HepG2 (cell line): ENCODE data around the gene ALB. TPM values are rescaled to one million over a fixed set of nuclear protein-coding genes. Genes with fewer than 3 reads are reported as not detected.

Experiments used
- ATF2 ChIP-seq: sonication (generic); formaldehyde crosslinking; IDR thresholded peaks from 2 replicates; pipeline ENCODE4 v1.4.0; 2020; ENCODE audit warnings: missing genetic modification reagents
- ATF4 ChIP-seq, 2 experiments: fragments of 450-650 bp in 1 of 2; sonication (generic) in 1 of 2; formaldehyde crosslinking; IDR thresholded peaks; 2 replicates each; pipeline versions ENCODE4 v1.5.0 to v1.8.0; 2020 to 2022; ENCODE audit warnings: mild to moderate bottlenecking in 1 of 2, missing genetic modification reagents in 1 of 2
- ELF3 ChIP-seq: IDR thresholded peaks from 2 replicates; pipeline ENCODE4 v1.6.1; 2016; ENCODE audit warnings: missing genetic modification reagents, missing compliant biosample characterization
- GATAD2A ChIP-seq: IDR thresholded peaks from 2 replicates; pipeline ENCODE4 v1.6.1; 2016
- HNF4G ChIP-seq, 2 experiments: sonication (generic) in 1 of 2; formaldehyde crosslinking in 1 of 2; IDR thresholded peaks; 2 replicates each; pipeline versions ENCODE4 v1.4.0 to v1.6.1; 2011 to 2020; ENCODE audit warnings: borderline replicate concordance in 2 of 2, low read depth in 2 of 2, mild to moderate bottlenecking in 2 of 2, low read length in 1 of 2, missing genetic modification reagents in 1 of 2, moderate library complexity in 1 of 2
- HOXD1 ChIP-seq: sonication (generic); formaldehyde crosslinking; IDR thresholded peaks from 2 replicates; pipeline ENCODE4 v1.5.0; 2020; ENCODE audit warnings: missing genetic modification reagents
- MIER3 ChIP-seq: IDR thresholded peaks from 2 replicates; pipeline ENCODE4 v1.6.1; 2016; ENCODE audit warnings: missing compliant biosample characterization, borderline replicate concordance
- NFYB ChIP-seq: sonication (generic); formaldehyde crosslinking; IDR thresholded peaks from 2 replicates; pipeline ENCODE4 v1.4.0; 2020; ENCODE audit warnings: missing genetic modification reagents
- PATZ1 ChIP-seq: sonication (generic); formaldehyde crosslinking; IDR thresholded peaks from 2 replicates; pipeline ENCODE4 v1.4.0; 2020; ENCODE audit warnings: missing genetic modification reagents
- POGZ ChIP-seq: sonication (generic); formaldehyde crosslinking; IDR thresholded peaks from 2 replicates; pipeline ENCODE4 v1.4.0; 2020; ENCODE audit warnings: mild to moderate bottlenecking, missing genetic modification reagents
- SOX5 ChIP-seq: IDR thresholded peaks from 2 replicates; pipeline ENCODE4 v1.6.1; 2016; ENCODE audit warnings: borderline replicate concordance
- TCF7L2 ChIP-seq: IDR thresholded peaks from 2 replicates; pipeline ENCODE4 v1.6.1; 2011; ENCODE audit warnings: mild to moderate bottlenecking, low read depth, low read length, moderate library complexity
- ZBTB20 ChIP-seq: sonication (generic); formaldehyde crosslinking; IDR thresholded peaks from 2 replicates; pipeline ENCODE4 v1.8.1; 2023; ENCODE audit warnings: missing genetic modification reagents, low read depth, mild to moderate bottlenecking, borderline replicate concordance
- ZBTB25 ChIP-seq: IDR thresholded peaks from 2 replicates; pipeline ENCODE4 v1.6.1; 2018; ENCODE audit warnings: missing genetic modification reagents
- ZFP1 ChIP-seq: IDR thresholded peaks from 2 replicates; pipeline ENCODE4 v1.6.1; 2016
- ZNF280B ChIP-seq: sonication (generic); formaldehyde crosslinking; IDR thresholded peaks from 2 replicates; pipeline ENCODE4 v1.5.0; 2020; ENCODE audit warnings: missing genetic modification reagents, mild to moderate bottlenecking, borderline replicate concordance
- ZNF331 ChIP-seq: sonication (generic); formaldehyde crosslinking; IDR thresholded peaks from 2 replicates; pipeline ENCODE4 v1.4.0; 2020; ENCODE audit warnings: missing genetic modification reagents
- ZNF687 ChIP-seq: sonication (generic); formaldehyde crosslinking; IDR thresholded peaks from 2 replicates; pipeline ENCODE4 v1.5.1; 2020; ENCODE audit warnings: mild to moderate bottlenecking, missing genetic modification reagents, moderate library complexity
- polyA plus RNA-seq, 8 experiments: library from polyadenylated mRNA; depleted of rRNA in 3 of 8; stranded (reverse) in 7 of 8; unstranded in 1 of 8; fragments of >200 nt; fragmentation: Illumina TruSeq in 4 of 8; extraction: Trizol in 4 of 8; gene quantifications; 2 replicates each; pipeline versions ENCODE4 v1.2.1 to v1.2.3, GENCODE V29; 2011 to 2016; ENCODE audit warnings: low read depth in 4 of 8, missing spikeins in 1 of 8, mixed read lengths in 1 of 8; ENCODE audit not compliant: insufficient read depth in 1 of 8
- total RNA-seq, 5 experiments: library from RNA; depleted of rRNA; stranded (reverse); fragments of >200 nt; fragmentation: Illumina TruSeq; extraction: Trizol; gene quantifications; 2 replicates each; pipeline ENCODE4 v1.2.3, GENCODE V29; 2016; ENCODE audit warnings: low read depth in 1 of 5

ALB gene
- total and polyA plus RNA-seq, 2 of the 13 experiments (the other 11 are each of a cell fraction or from before 2014, with no cell fraction given) = 22,259 to 22,625 TPM

- no peak for TF ChIP-seq ZNF687
- TF ChIP-seq ZFP1 (CRISPR knock-in tag) = peak; percentile 62; the same call in 1 of the 2 replicates
- TF ChIP-seq ZBTB20 (CRISPR knock-in tag) = peak; percentile 99
- TF ChIP-seq PATZ1 = peak; percentile 40; the same call in 1 of the 2 replicates
- TF ChIP-seq ELF3 (CRISPR knock-in tag) = peak; percentile 80
- no peak for TF ChIP-seq ZNF280B (CRISPR knock-in tag)
- no peak for TF ChIP-seq NFYB (CRISPR knock-in tag)
- 0 out of 2 replicates have a peak, but pooled peaks have one; percentile 52 for TF ChIP-seq ZBTB25 (CRISPR knock-in tag)
- TF ChIP-seq SOX5 (CRISPR knock-in tag) = peak; percentile 93; the same call in 1 of the 2 replicates
- TF ChIP-seq HNF4G (IDR thresholded peaks at IDR 0.05; ENCODE audit: borderline replicate concordance, low read depth, low read length) = peak; percentile 92
- peak; percentile 78; the same call in 1 of the 2 replicates for TF ChIP-seq HNF4G (CRISPR knock-in tag; IDR thresholded peaks at IDR 0.05; ENCODE audit: borderline replicate concordance, low read depth)
- peak in 1 of 2 experiments; percentile 78; a peak in 1 of 4 replicates for TF ChIP-seq ATF4 (CRISPR knock-in tag; IDR thresholded peaks at IDR 0.05)
- peak; percentile 98 for TF ChIP-seq GATAD2A (CRISPR knock-in tag)
- peak; percentile 86 for TF ChIP-seq ATF2
- no peak for TF ChIP-seq TCF7L2
- TF ChIP-seq HOXD1 = peak; percentile 52; the same call in 1 of the 2 replicates
- peak; percentile 72; the same call in 1 of the 2 replicates for TF ChIP-seq MIER3 (CRISPR knock-in tag)
- TF ChIP-seq ZNF331 (CRISPR knock-in tag) = peak; percentile 58; the same call in 1 of the 2 replicates
- TF ChIP-seq POGZ (CRISPR knock-in tag) = peak; percentile 45
Observed at GRCh38 chr4:73378887-73379286, 25.2 kb upstream of the ALB start (continued).
